ENCODE results near the gene SYNPO2.
"Not testable (repeated sequence)": the region's sequence is repeated elsewhere in the genome, so short reads cannot be mapped to it uniquely, and the experiment has no call there.

Gene SYNPO2

DNA sequence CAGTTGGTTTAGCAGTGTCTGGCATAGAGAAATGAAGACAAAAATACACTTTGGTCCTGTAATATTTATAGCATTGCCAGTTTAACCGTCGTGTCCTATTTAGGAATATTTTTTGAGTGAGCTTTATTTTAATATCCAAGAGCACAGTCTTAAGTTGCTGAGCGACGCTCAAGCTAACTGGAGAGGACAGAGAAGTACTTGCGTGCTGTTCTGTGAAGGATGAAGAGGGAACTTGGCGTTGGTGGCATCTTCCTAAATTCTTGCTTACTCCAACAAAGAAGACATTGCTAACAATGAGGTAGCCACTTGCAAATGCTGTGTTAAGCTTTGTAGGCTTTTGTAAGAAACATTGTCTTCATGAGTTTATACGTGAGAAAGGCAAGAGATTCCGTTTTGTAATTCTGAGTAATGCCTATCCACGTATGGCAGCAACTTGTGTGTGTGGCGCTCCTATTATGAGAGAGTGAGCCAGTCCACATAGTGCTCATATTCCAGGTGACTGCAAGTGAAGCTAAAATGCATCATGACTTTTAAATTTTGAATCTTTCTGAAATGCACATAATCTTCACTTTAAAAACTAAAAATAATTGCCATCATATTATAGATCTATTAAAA lies 50.6 kb downstream of the SYNPO2 start:
- no peak for DNase-seq

DNA sequence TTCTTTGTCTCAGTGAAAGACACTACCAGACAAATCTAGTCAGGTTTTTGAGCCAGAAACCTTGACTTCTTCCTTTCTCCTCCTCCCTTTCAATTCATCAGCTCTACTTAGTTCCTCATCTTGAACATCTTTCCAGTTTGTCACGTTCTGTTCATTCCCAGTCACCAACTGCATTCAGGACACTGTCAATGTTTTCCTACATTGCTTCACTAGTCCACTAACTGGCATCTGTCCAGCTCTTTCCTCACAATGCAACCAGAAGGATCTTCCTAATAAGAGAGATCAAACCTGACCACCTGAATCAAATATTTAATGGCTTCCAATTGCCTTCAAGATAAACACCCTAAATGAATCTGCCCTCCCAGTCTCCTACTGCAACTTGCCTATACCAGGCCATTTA lies 52.5 kb downstream of the SYNPO2 start:
- no peak for DNase-seq

DNA sequence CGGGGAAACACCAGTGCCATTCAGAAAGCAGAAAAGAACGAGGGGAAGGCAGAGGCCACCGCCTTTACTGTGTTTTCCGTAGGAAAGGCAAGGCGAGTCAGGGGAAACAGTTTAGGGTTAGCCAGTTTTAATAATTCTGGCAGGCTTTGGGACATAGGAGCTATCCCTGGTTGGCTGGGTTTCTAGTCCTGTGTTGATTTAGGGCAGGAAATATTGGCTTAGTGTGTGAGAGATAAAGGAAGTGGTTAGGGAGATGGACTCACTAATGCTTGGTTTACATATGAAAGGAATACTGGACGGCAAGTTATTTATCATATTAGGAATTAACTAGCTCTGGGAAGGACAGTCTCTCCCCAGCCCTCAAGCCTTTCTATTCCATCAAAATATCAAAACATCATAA lies 53.1 kb downstream of the SYNPO2 start:
- DNase-seq, result no peak

DNA sequence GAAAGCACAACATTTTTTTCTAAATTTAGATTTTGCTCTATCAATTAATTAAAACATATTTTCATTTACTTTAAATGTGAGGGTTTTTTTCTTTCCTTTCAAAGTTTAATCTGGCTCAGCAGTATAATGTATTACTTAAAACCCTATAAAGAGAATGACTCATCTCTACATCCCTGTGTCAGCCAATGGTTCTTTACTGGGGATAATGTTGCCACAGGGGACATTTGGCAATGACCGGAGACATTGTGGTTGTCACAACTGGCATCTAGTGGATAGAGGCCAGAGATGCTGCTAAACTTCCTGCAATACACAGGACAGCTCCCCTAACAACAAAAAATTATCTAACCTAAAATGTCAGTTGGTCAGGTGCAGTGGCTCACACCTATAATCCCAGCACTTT lies 53.8 kb downstream of the SYNPO2 start:
- DNase-seq, result no peak

DNA sequence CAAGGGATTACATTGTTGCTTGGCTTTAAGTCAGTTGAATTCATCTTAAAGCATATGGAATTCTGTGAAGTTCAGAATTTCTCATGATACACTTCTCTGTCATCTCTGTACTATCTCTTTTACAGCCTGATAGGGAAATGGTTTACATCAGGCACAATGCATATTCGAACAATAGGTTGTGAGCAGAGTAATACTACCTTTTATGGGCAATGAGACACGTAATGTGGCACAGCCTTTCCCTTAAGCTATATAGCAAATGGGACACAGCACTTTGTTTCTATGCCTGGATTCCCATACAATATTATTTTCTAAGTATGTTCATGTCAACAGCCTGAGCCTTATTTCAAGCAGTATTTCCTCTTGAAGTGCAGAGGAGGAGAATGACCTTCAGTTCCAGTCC lies 58.4 kb downstream of the SYNPO2 start:
- no peak for DNase-seq

DNA sequence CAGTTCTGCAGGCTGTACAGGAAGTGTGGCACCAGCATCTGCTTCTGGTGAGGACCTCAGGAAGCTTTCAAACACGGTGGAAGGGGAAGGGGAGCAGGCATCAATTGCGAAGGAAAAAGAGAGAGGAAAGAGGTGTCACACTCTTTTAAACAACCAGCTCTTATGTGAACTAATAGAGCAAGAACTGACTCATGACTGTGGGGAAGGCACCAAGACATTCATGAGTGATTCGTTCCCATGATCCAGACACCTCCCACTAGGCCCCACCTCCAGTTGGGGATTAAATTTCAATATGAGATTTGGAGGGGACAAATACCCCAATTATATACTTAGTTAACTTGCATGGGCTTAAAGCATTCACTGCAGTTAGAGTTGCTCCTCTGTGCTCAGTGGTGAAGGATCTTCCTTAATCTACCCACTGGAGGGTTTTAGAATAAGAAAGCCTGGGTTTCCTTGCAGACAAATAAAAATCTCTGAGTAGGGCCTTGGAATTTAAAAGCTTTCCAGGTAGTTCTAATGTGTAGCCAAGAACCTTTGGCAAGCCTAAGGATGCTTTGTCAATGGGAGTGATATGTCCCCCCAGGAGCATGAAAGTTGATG lies 60.0 kb downstream of the SYNPO2 start:
- DNase-seq, result no peak

DNA sequence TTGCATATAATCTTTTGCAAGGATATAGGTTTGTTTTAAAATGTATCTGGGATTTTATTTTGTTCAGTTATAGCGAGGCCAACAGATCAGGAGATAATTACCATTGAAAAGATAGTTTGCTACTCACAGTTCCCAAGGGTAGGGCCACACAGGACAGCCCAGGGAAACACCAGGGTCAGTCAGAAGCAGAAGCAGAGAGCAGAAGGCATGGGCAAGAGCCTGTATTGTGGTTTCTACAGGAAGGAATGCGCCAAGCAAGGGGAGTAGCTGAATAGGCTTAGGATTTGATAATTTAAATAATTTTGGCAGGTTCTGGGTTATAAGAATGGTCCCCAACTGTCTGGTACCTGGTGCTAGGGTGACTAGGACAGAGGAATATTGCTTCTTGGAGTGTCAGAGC lies 61.6 kb downstream of the SYNPO2 start:
- DNase-seq, result no peak

DNA sequence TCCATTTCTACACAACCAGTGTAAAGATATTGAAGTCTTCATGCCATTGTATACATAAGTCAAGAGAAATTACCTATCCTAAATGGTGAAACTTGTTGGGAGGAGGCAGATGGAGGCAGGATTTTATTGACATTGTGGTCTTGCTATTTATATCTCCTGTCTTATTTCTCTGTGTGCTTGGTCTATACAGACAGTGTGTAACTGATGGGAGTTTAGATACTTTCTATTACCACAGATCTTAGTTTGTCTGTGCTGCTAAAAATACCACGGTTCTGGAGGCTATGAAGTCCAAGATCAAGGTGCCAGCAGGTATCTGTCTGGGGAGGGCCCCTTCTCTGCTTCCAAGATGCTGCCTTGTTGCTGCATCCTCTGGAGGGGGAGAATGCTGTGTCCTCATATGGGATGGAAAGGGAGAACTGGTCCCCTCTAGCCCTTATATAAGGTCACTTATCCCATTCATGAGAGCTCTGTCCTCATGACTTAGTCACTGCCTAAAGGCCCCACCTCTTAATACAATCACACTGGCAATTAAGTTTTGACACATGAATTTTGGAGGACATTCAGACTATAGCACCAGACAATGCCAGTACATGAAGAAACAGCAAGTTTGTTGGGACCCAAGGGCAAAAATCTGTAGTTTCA lies 62.4 kb downstream of the SYNPO2 start:
- DNase-seq, result no peak

DNA sequence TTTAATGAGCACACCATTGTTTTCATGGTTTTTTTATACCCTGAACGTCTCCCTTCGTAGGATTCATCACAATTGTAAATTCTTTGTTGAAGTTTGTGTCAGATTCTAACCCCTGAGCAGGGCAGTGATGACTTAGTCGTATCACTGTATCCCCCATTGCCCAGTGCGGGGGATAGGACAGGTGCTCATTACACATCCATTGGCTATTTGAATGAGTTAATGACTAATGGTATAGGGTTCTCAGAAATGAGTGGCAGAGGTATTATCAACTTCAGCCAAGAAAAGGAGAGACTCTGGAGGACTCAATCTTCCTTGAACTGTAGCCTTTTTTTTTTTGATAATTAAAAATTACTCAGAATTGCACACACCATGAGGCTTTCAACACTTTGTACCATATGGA lies 64.6 kb downstream of the SYNPO2 start:
- no peak for DNase-seq

DNA sequence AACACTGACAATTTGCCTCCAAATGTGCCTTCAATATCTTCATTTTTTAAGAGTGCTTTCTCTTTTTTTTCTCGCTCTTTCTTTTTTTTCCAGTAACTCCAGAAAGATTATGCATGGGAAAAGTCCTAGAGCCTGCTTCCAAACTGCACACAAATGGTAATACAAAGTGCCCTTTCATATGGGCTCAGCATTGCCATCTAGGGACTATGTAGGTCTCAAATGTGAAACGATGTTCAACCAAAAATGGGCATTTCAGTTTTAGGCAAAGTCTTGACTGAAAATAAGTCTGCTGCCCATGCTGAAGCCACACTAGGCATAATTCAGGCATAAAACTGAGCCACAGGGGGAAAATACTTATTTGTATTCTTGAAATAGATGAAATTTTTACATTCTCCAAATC lies 65.6 kb downstream of the SYNPO2 start:
- DNase-seq, result no peak

DNA sequence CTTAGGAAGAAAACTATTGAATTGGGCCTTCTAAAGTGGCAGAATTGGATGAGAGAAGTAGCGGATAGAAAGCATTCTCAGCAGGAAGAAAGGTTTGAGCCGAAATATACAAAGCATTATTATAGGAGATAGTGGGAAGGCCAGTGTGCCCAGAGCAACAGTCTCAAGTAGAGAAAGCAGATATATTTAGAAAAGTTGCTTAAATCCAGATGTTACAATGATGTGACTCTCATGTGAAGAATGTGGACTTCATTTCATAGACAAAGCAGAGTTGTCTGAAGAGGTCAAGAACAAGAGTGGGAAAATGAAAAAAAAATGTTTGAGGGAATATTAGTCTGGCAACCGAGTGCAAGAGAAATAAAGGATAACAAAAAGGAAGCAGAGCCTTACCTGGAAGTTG lies 66.9 kb downstream of the SYNPO2 start:
- no peak for DNase-seq

DNA sequence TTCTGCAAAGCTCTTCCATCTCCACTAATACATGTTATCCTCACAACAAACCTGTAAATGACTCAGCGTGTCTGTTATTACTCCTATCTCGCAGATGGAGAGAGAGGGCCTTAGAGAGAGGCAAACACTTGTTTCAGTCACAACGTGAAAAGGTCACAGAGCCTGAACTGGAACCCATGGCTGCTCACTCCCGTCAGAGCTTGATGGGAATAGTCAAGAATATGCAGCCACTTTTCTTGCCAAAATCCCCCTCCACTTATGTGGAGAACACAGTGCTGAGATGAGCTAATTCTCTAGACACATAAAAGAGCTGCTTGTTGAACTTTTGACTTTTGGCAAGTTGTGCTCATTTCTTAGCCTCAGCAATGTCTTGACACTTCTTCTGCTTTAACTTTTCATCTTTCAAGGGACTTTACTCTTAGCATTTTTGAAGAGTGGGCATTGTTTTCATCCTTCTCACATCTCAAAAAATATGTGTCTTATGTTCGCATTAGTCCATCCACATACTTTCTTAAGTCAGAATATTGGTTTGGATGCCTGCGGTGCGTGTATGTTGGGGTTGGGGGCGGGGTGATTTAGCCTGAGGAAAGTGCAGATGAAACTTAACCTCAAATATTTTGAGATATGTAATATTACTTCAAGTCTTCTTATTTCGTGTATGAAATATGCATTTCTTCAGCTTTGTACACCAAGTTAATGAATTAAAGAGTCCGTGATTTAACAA lies 69.2 kb downstream of the SYNPO2 start:
- no peak for DNase-seq

DNA sequence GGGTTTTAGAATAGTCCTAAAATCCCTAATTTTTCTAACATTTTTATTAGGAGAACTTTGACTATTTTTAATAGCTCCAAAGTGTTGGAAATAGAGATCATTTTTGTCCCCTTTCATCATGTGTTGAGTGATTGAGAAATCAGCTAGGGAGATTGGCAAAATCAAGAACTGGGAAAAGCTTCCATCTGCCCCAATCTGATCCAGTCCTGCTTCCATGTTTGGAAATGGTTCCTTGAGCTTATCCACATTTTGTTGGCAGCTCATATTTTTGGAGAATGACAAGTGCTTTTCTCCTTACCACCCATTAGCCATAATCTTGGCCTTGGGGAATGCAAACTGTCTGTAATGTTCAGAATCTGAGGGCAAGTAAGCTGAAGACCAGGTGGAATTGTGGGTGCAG lies 73.9 kb downstream of the SYNPO2 start:
- DNase-seq, result no peak

DNA sequence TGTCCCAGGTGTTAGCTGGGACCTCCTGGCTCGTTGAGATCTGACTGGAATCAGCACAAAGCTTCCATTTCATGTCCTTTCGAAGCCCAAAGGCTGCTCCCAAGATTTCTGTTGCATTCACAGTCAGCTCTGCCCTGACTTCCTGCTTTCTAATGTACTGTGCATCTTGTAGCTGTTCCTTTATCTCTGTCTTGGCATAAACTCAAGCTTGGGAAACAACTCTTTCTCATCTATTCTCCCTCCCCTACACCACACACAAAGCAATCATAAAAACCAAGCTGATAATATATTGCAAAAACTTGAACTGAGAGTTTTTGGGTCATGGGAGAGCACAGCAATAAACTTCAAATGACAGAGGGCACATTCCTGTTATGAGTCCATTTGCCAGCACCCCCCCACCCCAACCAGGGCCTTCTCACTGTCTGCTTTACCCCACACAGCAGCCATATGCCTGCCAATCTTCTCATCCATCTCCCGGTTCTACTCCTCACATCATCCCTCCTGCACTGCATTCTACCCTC lies 76.3 kb downstream of the SYNPO2 start:
- DNase-seq, result no peak

DNA sequence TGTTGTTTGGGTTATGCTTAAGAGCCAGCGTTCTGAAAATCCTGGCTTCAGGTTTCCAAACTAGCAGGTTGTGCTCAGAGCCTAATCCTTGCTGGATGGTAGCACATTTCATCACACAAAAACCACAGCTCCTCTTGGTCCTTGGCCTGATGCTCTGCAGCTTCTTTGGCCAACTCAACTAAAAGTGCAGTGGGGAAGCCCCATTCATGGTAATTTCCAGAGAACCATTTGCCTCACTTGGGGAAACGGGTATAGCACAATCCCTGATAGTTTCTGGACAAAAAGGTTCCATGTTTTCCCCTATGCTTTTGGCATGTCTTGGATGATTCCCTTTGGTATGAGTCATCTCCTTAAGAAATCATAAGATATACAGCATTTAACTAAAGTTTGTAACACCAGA lies 78.7 kb downstream of the SYNPO2 start:
- no peak for DNase-seq

DNA sequence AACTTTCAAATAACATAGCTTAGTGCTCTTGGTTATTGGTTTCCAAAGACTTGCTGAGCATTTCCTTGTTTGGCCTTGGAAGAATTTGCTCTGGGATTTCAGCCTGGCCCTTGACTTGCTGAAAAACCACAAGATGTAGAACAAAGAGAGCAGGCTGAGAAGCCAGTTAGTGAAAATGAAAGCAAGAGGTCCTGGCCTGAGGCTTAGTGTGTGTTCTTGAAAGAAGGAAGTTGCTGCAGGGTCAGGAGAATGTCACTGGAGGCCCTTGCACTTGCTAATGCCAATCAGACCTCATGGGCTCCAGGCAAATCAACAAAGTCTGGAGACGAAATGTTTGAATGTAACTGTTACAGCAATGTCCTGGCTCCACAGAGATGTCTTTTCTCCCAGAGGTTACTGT lies 79.4 kb downstream of the SYNPO2 start:
- no peak for DNase-seq

DNA sequence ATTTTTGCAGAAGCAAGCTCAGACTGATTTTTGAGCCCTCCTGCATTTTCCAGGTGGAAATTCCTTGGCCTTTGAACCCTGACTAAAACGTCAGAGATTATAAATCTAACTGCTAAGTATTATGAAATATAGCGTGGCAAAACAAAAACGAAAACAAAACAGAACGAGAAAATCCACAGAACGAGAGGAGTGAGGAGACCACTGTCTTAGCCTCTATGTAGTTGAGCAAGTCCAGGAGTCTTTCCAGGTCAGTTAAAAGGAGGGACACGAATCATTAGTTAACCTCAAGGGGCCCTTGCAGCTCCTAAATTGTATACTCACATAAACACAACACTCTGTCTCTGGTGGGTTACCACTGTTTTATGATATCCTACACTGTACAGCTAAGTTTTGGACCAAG lies 80.2 kb downstream of the SYNPO2 start:
- no peak for DNase-seq

DNA sequence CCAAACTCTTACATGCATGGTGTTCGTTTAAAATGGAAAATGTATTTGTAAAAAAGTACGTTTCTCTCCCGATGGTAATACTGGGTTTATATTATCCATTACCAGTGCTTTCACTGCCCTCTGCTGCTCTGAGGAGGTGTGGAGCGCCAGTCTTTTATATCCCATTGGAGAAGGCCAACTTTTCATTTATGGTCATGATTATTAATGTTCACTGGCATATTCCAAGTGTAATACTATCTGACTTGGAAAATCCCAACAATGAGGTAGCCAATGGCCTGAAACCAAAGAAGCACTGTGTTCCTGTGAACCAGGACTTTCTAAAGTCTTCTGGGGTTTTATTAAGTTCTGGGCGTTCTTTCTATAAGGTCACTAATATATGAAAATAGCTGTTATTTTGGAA lies 80.7 kb downstream of the SYNPO2 start:
- no peak for DNase-seq

DNA sequence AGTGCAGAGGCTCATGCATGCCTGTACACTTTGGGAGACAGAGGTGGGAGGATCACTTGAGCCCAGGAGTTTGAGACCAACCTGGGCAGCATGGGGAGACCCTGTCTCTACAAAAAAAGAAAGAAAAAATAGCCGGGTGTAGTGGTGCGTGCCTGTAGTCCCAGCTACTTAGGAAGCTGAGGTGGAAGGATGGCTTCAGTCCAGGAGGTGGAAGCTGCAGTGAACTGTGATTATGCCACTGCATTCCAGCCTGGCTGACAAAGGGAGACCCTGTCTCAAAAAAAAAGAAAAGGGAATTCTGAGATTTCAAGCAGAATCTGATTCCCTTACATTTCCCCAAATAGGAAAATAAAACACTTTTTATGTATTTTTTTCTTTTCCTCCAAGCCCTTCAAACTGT lies 83.5 kb downstream of the SYNPO2 start:
- DNase-seq, result no peak

DNA sequence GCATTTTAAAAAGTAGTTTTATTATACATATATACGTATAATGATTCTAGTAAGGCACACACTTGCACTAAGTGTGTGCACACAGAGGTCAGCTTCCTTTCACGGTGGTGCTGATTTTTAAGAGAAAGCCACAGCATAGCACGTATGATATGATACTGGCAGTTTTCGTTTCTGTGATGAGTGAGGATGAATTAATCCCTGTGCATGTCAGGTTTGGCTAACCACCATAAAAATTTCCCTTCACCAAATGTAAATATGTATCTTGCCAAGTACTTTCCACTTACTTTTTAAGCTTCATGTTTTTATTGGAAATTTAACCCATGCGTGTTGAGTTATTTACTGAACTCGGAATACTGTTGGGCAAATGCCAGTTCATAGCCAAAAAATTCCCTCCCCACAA lies 84.6 kb downstream of the SYNPO2 start:
- no peak for DNase-seq

DNA sequence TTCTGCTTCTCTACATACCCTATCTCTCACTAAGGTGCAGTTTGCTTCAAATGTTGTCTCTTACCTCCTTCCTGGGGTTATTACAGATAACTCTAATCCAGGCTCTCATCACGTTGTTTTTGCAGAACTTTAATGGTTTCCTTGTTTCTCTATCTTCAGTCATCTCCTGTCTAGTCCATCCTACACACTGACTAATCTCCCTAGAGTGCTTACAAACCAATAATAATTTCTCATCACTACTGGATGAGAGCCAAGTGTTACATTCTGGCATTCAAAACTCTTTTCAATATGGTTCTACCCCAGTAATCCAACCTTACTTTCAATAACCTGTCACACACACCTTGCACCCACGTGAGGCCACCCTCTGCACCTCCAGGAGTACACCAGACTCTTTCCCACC lies 86.1 kb downstream of the SYNPO2 start:
- no peak for DNase-seq

DNA sequence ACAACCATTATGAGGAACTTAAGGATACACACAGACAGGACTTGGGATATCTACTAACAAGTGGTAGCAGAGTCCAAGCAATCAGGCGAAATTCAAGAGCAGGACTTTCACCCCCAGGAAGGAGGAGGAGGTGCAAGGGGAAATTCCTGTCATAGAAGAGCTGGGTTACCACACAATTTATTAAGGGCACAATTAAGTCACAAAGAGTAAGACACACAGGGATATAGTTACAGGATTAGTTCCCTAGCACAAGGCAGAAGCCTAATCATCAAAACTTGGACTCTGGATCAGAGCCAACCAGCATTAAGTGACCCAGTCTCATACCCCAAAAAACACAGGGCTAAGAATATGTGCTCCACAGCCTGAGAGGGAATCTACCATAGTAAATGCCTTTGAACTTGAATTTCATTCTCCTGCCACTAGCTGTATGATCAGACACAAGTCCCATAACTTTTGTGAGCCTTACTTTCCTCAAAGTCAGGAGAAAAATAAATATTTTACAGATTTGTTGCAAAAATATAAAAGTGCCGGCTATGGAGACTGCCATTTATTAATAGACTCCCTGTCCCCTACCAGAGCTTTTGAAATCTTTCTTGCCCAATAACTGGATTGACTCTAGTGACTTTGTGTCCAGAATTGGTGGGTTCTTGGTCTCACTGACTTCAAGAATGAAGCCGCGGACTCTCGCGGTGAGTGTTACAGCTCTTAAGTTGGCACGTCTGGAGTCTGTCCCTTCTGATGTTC lies 87.0 kb downstream of the SYNPO2 start:
- DNase-seq, result no peak

DNA sequence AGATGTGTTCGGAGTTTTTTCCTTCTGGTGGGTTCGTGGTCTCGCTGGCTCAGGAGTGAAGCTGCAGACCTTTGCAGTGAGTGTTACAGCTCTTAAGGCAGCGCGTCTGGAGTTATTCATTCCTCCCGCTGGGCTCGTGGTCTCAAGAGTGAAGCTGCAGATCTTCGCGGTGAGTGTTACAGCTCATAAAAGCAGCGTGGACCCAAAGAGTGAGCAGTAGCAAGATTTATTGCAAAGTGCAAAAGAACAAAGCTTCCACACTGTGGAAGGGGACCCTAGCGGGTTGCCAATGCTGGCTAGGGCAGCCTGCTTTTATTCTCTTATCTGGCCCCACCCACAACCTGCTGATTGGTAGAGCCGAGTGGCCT lies 87.5 kb downstream of the SYNPO2 start:
- not testable (repeated sequence) for DNase-seq

All from activated CD8-positive, alpha-beta memory T cell treated with anti-CD3 and anti-CD28 coated beads, Interleukin-2, amount 50 U/mL, for 4 hours (primary cell).